PC-3 (cell line): ENCODE data around the gene THBS4.

ENCODE experiments used
- EZH2phosphoT487 ChIP-seq: fragments of 300-600 bp; sonication (generic); IDR thresholded peaks from 2 replicates; pipeline ENCODE4 v1.6.1; 2018; ENCODE audit warnings: mild to moderate bottlenecking, antibody characterized with exemption, low read length, borderline replicate concordance
- TF ChIP-seq, protein P1 (sequence below): fragments of 300-600 bp; sonication (generic); conservative IDR thresholded peaks from 2 replicates; pipeline ENCODE4 v1.5.1; 2017; ENCODE audit warnings: antibody characterized with exemption, low read depth, mild to moderate bottlenecking, low read length

DNA sequence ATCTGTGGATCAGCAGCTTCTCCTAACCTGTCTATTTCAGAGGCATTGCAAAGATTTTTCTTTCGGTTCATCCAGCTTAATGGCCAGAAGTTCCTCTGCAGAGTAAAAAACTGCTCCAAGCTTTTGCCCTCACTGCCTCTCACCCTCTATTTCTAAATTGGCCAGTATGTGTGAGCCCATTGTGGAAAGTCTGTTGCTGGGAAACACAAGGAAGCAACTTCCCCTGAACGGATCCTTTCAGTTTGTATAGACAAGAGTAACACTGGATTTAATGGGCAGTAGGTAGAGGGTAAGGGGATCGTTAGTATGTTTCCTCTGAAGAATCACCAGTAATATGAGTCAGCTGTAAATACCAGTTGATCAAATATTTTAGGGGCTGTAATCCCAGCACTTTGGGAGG is 7.2 kb downstream of the THBS4 start:
- TF ChIP-seq, protein P1, sequence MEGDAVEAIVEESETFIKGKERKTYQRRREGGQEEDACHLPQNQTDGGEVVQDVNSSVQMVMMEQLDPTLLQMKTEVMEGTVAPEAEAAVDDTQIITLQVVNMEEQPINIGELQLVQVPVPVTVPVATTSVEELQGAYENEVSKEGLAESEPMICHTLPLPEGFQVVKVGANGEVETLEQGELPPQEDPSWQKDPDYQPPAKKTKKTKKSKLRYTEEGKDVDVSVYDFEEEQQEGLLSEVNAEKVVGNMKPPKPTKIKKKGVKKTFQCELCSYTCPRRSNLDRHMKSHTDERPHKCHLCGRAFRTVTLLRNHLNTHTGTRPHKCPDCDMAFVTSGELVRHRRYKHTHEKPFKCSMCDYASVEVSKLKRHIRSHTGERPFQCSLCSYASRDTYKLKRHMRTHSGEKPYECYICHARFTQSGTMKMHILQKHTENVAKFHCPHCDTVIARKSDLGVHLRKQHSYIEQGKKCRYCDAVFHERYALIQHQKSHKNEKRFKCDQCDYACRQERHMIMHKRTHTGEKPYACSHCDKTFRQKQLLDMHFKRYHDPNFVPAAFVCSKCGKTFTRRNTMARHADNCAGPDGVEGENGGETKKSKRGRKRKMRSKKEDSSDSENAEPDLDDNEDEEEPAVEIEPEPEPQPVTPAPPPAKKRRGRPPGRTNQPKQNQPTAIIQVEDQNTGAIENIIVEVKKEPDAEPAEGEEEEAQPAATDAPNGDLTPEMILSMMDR = no peak
- no peak for TF ChIP-seq EZH2phosphoT487
